ENCODE results near the gene CNIH2. TPM values are rescaled to one million over a fixed set of nuclear protein-coding genes. Genes with fewer than 3 reads are reported as not detected.
"Not testable (repeated sequence)": the region's sequence is repeated elsewhere in the genome, so short reads cannot be mapped to it uniquely, and the experiment has no call there.

CNIH2 gene
- total RNA-seq, 1 donor from 2014 or later, result 0.55 TPM

- DNase-seq (ENCODE audit: low spot score), result no peak
Observed at GRCh38 chr11:66275984-66276612, 1.9 kb upstream of the CNIH2 start.

- not testable (repeated sequence) for DNase-seq (ENCODE audit: low spot score)
Observed at GRCh38 chr11:66276619-66277018, 1.4 kb upstream of the CNIH2 start.

- DNase-seq (ENCODE audit: low spot score), result not testable (repeated sequence)
Observed at GRCh38 chr11:66277064-66277463, 911 bp upstream of the CNIH2 start.

GRCh38 chr11:66278363-66279091, 552 bp downstream of the CNIH2 start:
- no peak for DNase-seq (ENCODE audit: low spot score)

GRCh38 chr11:66279092-66279734, 1.2 kb downstream of the CNIH2 start:
- DNase-seq (ENCODE audit: low spot score), result no peak

GRCh38 chr11:66280428-66280827, 2.5 kb downstream of the CNIH2 start:
- no peak for DNase-seq (ENCODE audit: low spot score)

GRCh38 chr11:66281001-66281400, 3.0 kb downstream of the CNIH2 start:
- DNase-seq (ENCODE audit: low spot score), result no peak

- no peak for DNase-seq (ENCODE audit: low spot score)
Observed at GRCh38 chr11:66281776-66282467, 3.9 kb downstream of the CNIH2 start.

GRCh38 chr11:66282468-66283455, 4.8 kb downstream of the CNIH2 start:
- peak; percentile 100 for DNase-seq (ENCODE audit: low spot score)

- no peak for DNase-seq (ENCODE audit: low spot score)
Observed at GRCh38 chr11:66283461-66284105, 5.6 kb downstream of the CNIH2 start.

GRCh38 chr11:66284526-66285078, 6.6 kb downstream of the CNIH2 start:
- no peak for DNase-seq (ENCODE audit: low spot score)

GRCh38 chr11:66285250-66285947, 7.4 kb downstream of the CNIH2 start:
- no peak for DNase-seq (ENCODE audit: low spot score)

- no peak for DNase-seq (ENCODE audit: low spot score)
Observed at GRCh38 chr11:66286699-66287098, 8.7 kb downstream of the CNIH2 start.

GRCh38 chr11:66287211-66287888, 9.4 kb downstream of the CNIH2 start:
- DNase-seq (ENCODE audit: low spot score), result no peak

GRCh38 chr11:66287889-66288670, 10.1 kb downstream of the CNIH2 start:
- no peak for DNase-seq (ENCODE audit: low spot score)

GRCh38 chr11:66288671-66289547, 10.9 kb downstream of the CNIH2 start, which contains the start of gene YIF1A:
Gene YIF1A (minus strand): TSS chr11:66289143. CDS start chr11:66288985, 158 bp downstream.
- peak; percentile 99 for DNase-seq (ENCODE audit: low spot score)
